B cell (primary cell): ENCODE measurements around the gene FAM118B. TPM values are rescaled to one million over a fixed set of nuclear protein-coding genes. Genes with fewer than 3 reads are reported as not detected.

Experiments
- ATAC-seq: fragments of 200-7000 bp; cut with Tn5 transposase; one replicate; pipeline ENCODE4 v1.10.0; 2021; ENCODE audit warnings: low read depth, mild to moderate bottlenecking, moderate number of reproducible peaks, moderate library complexity
- CTCF ChIA-PET: fragments of 350-600 bp; sonication (Branson Sonifier 250); formaldehyde crosslinking; loops from one replicate; lab custom pipeline; 2021; ENCODE audit warnings: antibody characterized with exemption, inconsistent platforms; lab: Charles Lee
- POLR2A ChIA-PET: fragments of 350-600 bp; sonication (Branson Sonifier 250); formaldehyde crosslinking; loops from one replicate; lab custom pipeline; 2021; ENCODE audit warnings: antibody characterized with exemption; lab: Charles Lee
- DNase-seq: peaks from one replicate; pipeline ENCODE4 v3.0.0; 2013
- H2AFZ ChIP-seq: 2 replicates; pipeline ENCODE4 v1.6.1; 2012; ENCODE audit warnings: mild to moderate bottlenecking, low read depth, low read length; ENCODE audit not compliant: insufficient read depth, poor library complexity, severe bottlenecking
- H3K27ac ChIP-seq, 2 donors: 1 replicate in 1 of 2; 2 replicates in 1 of 2; pipeline ENCODE4 v1.5.1; 2012 to 2013; ENCODE audit warnings: low read length in 2 of 2, mild to moderate bottlenecking in 2 of 2, moderate library complexity in 1 of 2
- H3K27me3 ChIP-seq, 4 experiments: fragments of 200-600 bp in 1 of 4; sonication (generic) in 1 of 4; replicated peaks in 1 of 4; 1 replicate in 2 of 4; 2 replicates in 2 of 4; pipeline versions ENCODE4 v1.6.1 to v1.7.0; 2013 to 2016; ENCODE audit warnings: low read length in 3 of 4, mild to moderate bottlenecking in 2 of 4, mixed read lengths in 1 of 4, moderate library complexity in 1 of 4; ENCODE audit not compliant: insufficient read depth in 4 of 4, control insufficient read depth in 3 of 4; ENCODE audit errors: control extremely low read depth in 1 of 4
- H3K36me3 ChIP-seq, 2 experiments: replicated peaks in 1 of 2; 1 replicate in 1 of 2; 2 replicates in 1 of 2; pipeline versions ENCODE4 v1.6.1 to v1.7.1; 2013; ENCODE audit warnings: low read length in 1 of 2; ENCODE audit not compliant: insufficient read depth in 2 of 2, control insufficient read depth in 1 of 2; ENCODE audit errors: control extremely low read depth in 1 of 2, extremely low read depth in 1 of 2
- H3K4me1 ChIP-seq, 2 donors: fragments of 200-600 bp in 1 of 2; sonication (generic) in 1 of 2; 1 replicate in 1 of 2; 2 replicates in 1 of 2; pipeline versions ENCODE4 v1.5.1 to v1.6.1; 2013 to 2017; ENCODE audit warnings: low read length in 2 of 2; ENCODE audit not compliant: control insufficient read depth in 2 of 2, insufficient read depth in 2 of 2
- H3K4me2 ChIP-seq: replicated peaks from 2 replicates; pipeline ENCODE3; 2012; ENCODE audit warnings: mild to moderate bottlenecking, low read depth, low read length; ENCODE audit not compliant: poor library complexity, severe bottlenecking
- H3K4me3 ChIP-seq, 5 experiments: fragments of 200-600 bp in 1 of 5; sonication (generic) in 1 of 5; 1 replicate in 3 of 5; 2 replicates in 2 of 5; pipeline versions ENCODE4 v1.5.1 to v1.7.0; 2011 to 2016; ENCODE audit warnings: low read length in 4 of 5, mild to moderate bottlenecking in 4 of 5, low read depth in 2 of 5, control low read depth in 1 of 5, moderate library complexity in 1 of 5; ENCODE audit not compliant: insufficient read depth in 1 of 5; ENCODE audit errors: control extremely low read depth in 1 of 5, extremely low read depth in 1 of 5
- H3K79me2 ChIP-seq: fragments of 200-600 bp; sonication (generic); one replicate; pipeline ENCODE4 v1.6.0; 2016; ENCODE audit warnings: low read length; ENCODE audit not compliant: control insufficient read depth, insufficient read depth
- H3K9ac ChIP-seq: fragments of 200-600 bp; sonication (generic); 2 replicates; pipeline ENCODE4 v1.6.1; 2017; ENCODE audit warnings: mild to moderate bottlenecking, low read length, moderate library complexity
- H3K9me3 ChIP-seq, 3 donors: one replicate each; pipeline versions ENCODE4 v1.6.1 to v1.7.1; 2013; ENCODE audit warnings: low read length in 2 of 3; ENCODE audit not compliant: control insufficient read depth in 2 of 3, insufficient read depth in 1 of 3; ENCODE audit errors: control extremely low read depth in 1 of 3
- H4K20me1 ChIP-seq: 2 replicates; pipeline ENCODE4 v1.6.0; 2012; ENCODE audit warnings: mild to moderate bottlenecking, low read length; ENCODE audit not compliant: insufficient read depth, control insufficient read depth, poor library complexity, severe bottlenecking
- H3K27ac Mint-ChIP-seq: one replicate; pipeline ENCODE4 v1.8.0; 2021; ENCODE audit warnings: mixed read lengths
- H3K27me3 Mint-ChIP-seq: one replicate; pipeline ENCODE4 v1.8.0; 2021; ENCODE audit warnings: mixed read lengths
- H3K4me1 Mint-ChIP-seq: one replicate; pipeline ENCODE4 v1.8.0; 2021; ENCODE audit warnings: mixed read lengths
- H3K4me3 Mint-ChIP-seq: one replicate; pipeline ENCODE4 v1.8.0; 2021; ENCODE audit warnings: mixed read lengths
- H3K9me3 Mint-ChIP-seq: one replicate; pipeline ENCODE4 v1.8.0; 2022; ENCODE audit warnings: mixed read lengths; ENCODE audit not compliant: insufficient read depth
- EZH2 ChIP-seq: IDR thresholded peaks from 2 replicates; pipeline ENCODE4 v1.6.1; 2012; ENCODE audit warnings: borderline replicate concordance, low read depth, mild to moderate bottlenecking, moderate library complexity, low read length; ENCODE audit not compliant: insufficient read depth, poor library complexity, severe bottlenecking
- WGBS: methylation state at CpG from one replicate; pipeline ENCODE4 v1.1.5; 2013; ENCODE audit warnings: missing lambda C conversion rate; ENCODE audit not compliant: insufficient coverage; 5-methylcytosine and 5-hydroxymethylcytosine counted together
- intact Hi-C: fragments of 100-400 bp; cut with micrococcal nuclease; formaldehyde crosslinking; loops from one replicate; pipeline ENCODE4 v1.10.0; 2022
- polyA plus RNA-seq: library from polyadenylated mRNA; depleted of rRNA; stranded (reverse); fragments of >200 nt; gene quantifications from 2 replicates; pipeline ENCODE4 v1.2.3, GENCODE V29; 2012
- total RNA-seq, 2 donors: library from RNA; stranded (reverse); fragments of 120-200 nt in 1 of 2; gene quantifications; 1 replicate in 1 of 2; 2 replicates in 1 of 2; pipeline versions ENCODE4 v1.2.3 to v1.2.4, GENCODE V29; 2013 to 2022
- TF ChIP-seq, protein P1 (sequence below): fragments of 200-600 bp; IDR thresholded peaks from one replicate; pipeline ENCODE4 v1.8.0; 2022; ENCODE audit warnings: antibody characterized with exemption, mild to moderate bottlenecking

The FAM118B gene
- total and polyA plus RNA-seq, 2 donors (not counting 1 experiment from before 2014, with no cell fraction given) = 7.3 to 14.1 TPM

DNA sequence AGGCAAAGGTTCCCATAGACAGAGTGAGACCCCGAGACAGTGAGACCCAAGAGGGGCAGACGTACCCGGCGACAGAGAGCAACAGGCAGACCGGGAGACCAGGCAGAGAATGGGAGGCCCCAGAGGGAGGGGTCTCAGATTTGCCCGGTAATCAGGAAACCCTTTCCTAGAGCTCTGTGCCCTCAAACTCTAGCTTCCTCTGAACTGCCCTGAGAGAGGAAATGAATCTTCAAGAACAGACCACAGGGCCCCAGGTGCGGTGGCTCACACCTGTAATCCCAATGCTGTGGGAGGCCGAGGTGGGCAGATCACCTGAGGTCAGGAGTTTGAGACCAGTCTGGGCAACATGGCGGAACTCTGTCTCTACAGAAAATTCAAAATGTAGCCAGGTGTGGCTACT lies 47.8 kb upstream of the FAM118B start:
- ChIA-PET POLR2A (no interaction called here), CTCF (no interaction called here)
- ATAC-seq (no peak), DNase-seq (no peak)
- intact Hi-C loops = no loop called here
- Histone ChIP-seq H3K4me1 (no peaks in the 10 kb centered on the region), H3K79me2 (no peaks in the 10 kb centered on the region), H3K27me3 (no peaks in the 10 kb centered on the region), H3K4me2 (no peak overlapping the region), H3K9ac (no peak overlapping the region), H4K20me1 (no peaks in the 10 kb centered on the region), H2AFZ (no peak overlapping the region), H3K9me3 (no peaks in the 10 kb centered on the region), H3K27ac (no peak overlapping the region), H3K4me3 (no peak overlapping the region), H3K36me3 (no peaks in the 10 kb centered on the region)
- WGBS = 45% methylated on average over 9 of the region's 9 CpGs
- no peaks in the 10 kb centered on the region for H3K4me1 Mint-ChIP-seq
- H3K27ac Mint-ChIP-seq = no peak overlapping the region
- no peak overlapping the region for H3K4me3 Mint-ChIP-seq
- peaks cover 17% of the 10 kb centered on the region for H3K27me3 Mint-ChIP-seq
- H3K9me3 Mint-ChIP-seq = no peaks in the 10 kb centered on the region
- TF ChIP-seq, protein P1, sequence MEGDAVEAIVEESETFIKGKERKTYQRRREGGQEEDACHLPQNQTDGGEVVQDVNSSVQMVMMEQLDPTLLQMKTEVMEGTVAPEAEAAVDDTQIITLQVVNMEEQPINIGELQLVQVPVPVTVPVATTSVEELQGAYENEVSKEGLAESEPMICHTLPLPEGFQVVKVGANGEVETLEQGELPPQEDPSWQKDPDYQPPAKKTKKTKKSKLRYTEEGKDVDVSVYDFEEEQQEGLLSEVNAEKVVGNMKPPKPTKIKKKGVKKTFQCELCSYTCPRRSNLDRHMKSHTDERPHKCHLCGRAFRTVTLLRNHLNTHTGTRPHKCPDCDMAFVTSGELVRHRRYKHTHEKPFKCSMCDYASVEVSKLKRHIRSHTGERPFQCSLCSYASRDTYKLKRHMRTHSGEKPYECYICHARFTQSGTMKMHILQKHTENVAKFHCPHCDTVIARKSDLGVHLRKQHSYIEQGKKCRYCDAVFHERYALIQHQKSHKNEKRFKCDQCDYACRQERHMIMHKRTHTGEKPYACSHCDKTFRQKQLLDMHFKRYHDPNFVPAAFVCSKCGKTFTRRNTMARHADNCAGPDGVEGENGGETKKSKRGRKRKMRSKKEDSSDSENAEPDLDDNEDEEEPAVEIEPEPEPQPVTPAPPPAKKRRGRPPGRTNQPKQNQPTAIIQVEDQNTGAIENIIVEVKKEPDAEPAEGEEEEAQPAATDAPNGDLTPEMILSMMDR = no peak
- no peak for TF ChIP-seq EZH2

DNA sequence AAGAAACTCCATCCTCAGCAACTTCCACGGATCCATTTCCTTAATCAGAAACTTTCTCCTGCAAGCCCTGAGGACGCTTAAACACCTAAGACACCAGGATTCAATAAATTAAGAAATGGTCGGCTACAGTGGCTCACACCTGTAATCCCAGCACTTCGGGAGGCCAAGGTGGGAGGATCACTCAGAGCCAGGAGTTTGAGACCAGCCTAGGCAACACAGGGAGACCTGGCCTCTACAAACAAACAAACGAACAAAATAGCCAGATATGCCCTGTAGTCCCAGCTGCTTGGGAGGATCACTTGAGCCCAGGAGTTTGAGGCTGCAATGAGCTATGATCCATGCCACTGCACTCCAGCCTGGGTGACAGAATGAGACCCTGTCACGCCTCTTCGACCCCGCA lies 46.8 kb upstream of the FAM118B start:
- no peaks in the 10 kb centered on the region for H3K36me3 ChIP-seq
- Mint-ChIP-seq H3K27ac (no peak overlapping the region), H3K27me3 (peaks cover 17% of the 10 kb centered on the region), H3K9me3 (no peaks in the 10 kb centered on the region), H3K4me1 (no peaks in the 10 kb centered on the region), H3K4me3 (no peak overlapping the region)
- ChIA-PET POLR2A (no interaction called here), CTCF (no interaction called here)
- no peaks in the 10 kb centered on the region for H4K20me1 ChIP-seq
- intact Hi-C loops = no loop called here
- H3K4me3 ChIP-seq = no peak overlapping the region
- WGBS = 88% methylated on average over 5 of the region's 8 CpGs
- no peak overlapping the region for H2AFZ ChIP-seq
- H3K4me1 ChIP-seq = no peaks in the 10 kb centered on the region
- H3K9me3 ChIP-seq = no peaks in the 10 kb centered on the region
- ATAC-seq (no peak), DNase-seq (no peak)
- TF ChIP-seq EZH2 = no peak
- TF ChIP-seq, protein P1 = no peak
- H3K79me2 ChIP-seq = no peaks in the 10 kb centered on the region
- H3K4me2 ChIP-seq = no peak overlapping the region
- no peaks in the 10 kb centered on the region for H3K27me3 ChIP-seq
- no peak overlapping the region for H3K9ac ChIP-seq
- H3K27ac ChIP-seq = no peak overlapping the region
